ENCODE data around the gene FOSL2.

Gene FOSL2

DNA sequence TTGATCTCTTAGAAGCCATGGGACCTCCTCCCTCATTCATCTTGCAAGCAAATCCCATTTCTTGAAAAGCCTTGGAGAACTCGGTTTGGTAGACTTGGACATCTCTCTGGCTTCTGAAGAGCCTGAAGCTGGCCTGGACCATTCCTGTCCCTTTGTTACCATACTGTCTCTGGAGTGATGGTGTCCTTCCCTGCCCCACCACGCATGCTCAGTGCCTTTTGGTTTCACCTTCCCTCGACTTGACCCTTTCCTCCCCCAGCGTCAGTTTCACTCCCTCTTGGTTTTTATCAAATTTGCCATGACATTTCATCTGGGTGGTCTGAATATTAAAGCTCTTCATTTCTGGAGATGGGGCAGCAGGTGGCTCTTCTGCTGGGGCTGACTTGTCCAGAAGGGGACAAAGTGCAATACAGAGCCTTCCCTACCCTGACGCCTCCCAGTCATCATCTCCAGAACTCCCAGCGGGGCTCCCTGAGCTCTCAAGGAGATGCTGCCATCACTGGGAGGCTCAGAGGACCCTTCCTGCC, 20.0 kb downstream of the FOSL2 start:
- DNase-seq (ENCODE audit: low spot score), result no peak

DNA sequence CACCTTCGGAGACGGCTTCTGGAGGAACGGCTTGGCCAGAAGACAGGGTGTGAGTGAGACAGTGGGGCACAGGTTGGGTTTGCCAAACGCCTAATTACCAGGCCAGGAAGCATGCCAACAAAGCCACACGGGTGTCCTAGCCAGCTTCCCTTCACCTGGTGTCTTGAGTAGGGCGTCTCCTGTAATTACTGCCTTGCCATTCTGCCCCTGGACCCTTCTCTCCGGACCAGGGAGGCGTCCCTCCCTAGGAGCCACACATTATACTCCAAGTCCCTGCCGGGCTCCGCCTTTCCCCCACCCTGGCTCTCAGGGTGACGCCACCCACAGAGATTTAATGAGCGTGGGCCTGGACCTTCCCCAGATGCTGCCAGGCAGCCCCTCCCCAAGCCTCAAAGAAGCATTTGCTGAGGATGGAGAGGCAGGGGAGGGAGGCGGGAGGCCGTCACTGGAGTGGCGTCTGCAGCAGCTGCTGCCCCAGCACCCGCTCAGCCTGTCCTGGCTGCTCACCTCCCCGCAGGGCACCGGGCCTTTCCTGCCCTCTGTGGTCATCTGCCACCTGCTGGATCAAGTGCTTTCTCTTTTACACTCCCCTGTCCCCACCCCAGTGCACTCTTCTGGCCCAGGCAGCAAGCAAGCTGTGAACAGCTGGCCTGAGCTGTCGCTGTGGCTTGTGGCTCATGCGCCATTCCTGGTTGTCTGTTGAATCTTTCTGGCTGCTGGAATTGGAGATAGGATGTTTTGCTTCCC, 20.7 kb downstream of the FOSL2 start:
- no peak for DNase-seq (ENCODE audit: low spot score)

DNA sequence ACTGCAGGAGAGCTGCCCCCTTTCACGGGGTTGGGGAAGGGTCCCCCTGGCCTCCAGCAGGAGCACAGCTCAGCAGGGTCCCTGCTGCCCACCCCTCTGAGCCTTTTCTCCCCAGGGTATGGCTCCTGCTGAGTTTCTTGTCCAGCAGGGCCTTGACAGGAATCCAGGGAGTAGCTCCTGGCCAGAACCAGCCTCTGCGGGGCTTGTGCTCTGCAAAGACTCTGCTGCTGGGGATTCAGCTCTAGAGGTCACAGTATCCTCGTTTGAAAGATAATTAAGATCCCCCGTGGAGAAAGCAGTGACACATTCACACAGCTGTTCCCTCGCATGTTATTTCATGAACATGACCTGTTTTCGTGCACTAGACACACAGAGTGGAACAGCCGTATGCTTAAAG, 21.2 kb downstream of the FOSL2 start:
- DNase-seq (ENCODE audit: low spot score), result no peak

DNA sequence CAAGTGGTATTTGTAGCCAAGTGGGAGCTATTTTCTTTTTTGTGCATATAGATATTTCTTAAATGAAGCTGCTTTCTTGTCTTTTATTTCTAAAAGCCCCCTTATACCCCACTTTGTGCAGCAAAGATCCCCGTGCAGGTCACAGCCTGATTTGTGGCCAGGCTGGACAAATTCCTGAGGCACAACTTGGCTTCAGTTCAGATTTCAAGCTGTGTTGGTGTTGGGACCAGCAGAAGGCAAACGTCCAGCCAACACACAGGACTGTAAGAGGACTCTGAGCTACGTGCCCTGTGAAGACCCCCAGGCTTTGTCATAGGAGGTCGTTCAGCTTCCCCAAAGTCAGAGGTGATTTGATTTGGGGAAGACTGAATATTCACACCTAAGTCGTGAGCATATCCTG, 21.9 kb downstream of the FOSL2 start:
- DNase-seq (ENCODE audit: low spot score), result no peak

DNA sequence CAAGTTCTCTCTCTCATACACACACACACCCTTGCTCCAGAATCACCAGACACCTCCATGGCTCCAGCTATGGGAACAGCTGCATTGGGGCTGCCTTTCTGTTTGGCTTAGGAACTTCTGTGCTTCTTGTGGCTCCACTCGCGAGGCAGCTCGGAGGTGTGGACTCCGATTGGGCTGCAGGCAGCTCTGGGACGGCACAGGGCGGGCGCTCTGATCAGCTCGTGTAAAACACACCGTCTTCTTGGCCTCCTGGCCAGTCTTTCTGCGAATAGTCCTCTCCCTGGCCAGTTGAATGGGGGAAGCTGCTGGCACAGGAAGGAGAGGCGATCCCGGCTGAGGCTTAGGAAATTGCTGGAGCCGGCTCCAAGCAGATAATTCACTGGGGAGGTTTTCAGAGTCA, 22.4 kb downstream of the FOSL2 start:
- DNase-seq (ENCODE audit: low spot score), result no peak

DNA sequence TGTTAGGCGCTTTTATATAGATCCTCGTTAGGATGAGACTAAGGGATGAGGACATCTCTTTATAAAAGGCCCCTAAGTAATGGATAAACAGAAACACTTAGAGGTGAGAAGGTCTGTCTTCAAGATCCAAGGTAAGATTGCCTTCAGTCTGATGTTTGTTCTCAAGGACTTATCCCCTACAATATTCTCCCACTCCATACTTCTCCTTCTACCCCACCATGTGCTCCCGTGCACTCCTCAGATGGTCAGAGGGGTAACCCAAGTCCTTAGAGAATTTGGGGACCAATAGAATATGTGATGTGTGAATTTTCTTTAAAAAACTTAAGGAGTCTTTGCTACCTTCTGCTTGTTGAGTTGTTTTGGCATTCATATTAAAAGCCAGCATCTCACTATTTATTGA, 23.1 kb downstream of the FOSL2 start:
- DNase-seq (ENCODE audit: low spot score), result no peak

DNA sequence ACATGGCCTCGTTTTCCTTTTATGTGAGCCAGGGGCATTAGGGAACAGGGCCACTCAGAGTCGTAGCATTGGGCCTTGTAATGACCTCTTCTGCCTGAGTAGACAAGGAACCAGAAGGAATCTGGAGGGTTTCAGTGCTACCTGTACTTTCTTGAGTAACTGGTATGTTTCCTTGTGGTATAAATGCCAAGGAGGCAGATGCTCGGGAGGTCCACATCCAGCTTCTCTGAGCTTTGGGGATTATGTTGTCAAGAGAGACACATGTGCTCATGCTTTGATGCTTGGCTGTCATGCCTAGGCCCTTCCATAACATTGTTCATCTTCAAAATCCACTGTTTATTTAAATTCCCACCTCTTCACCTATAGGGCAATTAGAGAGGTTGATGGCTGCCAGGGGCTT, 26.3 kb downstream of the FOSL2 start:
- DNase-seq (ENCODE audit: low spot score), result no peak

DNA sequence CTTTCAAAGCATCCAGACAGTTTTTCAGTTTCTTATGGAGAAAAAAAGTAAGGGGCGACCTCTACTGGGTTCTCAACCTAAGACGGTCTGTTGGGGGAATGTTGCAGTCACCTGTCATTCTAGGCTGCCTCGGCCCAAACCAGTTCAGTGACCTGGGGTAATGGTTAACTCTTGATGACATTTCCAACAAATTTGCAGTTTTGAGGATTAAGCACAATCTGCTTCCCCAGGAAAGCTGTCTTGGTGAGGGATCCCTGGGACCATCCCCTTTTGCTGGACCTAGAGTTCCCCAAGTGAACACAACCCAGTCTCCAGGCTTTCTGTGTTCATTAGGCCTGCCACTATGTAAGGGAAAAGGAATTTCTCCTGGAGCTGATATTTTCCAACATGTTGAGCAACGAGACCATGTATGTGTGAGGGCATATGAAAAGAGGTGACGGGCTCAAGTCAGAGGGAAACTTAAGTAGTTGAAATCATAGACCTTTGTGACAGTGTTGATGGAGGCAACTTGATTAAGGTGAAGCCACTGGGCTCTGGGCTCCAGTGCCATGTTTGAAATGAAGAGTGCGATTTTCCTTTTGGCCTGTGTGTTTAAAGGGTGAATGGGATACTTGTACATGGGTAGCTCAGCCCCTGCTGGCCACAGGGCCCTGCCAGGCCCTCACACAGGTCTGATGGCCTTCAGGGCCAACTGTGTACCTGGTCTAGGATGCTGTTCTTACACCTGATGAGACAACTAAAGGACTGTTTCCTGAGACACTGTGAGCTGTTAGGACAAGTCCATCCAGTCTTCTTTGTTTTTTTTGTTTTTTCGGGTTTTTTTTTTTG, 27.0 kb downstream of the FOSL2 start:
- no peak for DNase-seq (ENCODE audit: low spot score)

DNA sequence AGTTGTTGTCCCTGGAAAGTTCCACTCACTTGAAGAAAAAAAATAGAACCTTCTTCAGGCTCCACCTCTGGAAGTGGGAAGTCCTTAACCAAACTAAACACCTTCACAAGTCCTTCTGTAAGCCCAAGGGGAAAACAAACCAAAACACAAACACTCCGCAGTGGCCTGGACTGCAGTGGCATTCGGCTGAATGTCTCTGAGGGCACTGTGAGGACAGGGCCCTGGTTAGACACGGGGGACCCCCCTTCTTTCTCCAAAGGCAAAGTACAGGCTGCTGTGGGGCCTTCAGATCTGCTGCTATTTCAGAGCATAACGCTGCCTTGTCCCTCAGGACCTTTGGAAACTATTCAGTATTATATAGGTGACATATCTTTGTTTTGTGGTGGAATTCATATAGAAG, 28.1 kb downstream of the FOSL2 start:
- no peak for DNase-seq (ENCODE audit: low spot score)

DNA sequence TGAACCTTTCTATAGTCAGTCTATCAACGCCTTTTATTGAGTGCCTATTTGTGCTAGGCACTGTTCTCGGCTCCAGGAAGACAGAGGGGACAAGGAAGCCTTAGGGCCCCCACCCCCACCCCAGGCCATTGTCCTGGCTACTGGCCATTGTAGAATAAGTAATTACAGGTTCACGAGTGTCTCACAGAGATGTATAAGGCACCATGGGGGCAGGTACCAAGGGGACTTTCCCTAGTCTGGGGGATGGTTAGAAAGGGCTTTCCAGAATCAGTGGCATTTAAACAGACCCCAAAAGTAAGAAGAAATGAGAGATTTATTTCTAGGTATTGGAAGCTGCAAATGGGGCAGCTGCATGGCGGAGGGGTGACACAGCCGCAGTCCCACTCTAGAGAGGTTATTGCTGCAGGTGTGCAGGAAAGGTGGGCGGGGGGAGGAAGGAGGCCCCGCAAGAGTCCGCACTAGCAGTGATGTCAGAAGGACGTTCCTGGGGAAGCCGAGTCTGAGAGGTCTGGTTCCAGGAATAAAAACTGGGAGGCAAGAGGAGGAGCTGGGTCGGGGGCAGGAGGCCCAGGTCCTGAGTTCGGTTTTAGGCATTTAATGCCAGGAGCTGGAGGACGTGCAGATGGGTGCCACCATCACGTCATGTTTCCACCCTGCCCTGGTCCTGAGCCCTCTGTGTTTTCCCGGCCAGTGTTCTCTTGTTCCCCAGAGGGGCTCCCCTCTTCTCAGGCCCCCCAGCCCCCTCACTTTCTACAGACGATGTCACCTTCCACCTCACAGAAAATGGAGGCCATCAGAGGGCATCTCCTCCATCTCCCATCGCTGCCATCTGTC, 30.5 kb downstream of the FOSL2 start:
- DNase-seq (ENCODE audit: low spot score), result no peak

DNA sequence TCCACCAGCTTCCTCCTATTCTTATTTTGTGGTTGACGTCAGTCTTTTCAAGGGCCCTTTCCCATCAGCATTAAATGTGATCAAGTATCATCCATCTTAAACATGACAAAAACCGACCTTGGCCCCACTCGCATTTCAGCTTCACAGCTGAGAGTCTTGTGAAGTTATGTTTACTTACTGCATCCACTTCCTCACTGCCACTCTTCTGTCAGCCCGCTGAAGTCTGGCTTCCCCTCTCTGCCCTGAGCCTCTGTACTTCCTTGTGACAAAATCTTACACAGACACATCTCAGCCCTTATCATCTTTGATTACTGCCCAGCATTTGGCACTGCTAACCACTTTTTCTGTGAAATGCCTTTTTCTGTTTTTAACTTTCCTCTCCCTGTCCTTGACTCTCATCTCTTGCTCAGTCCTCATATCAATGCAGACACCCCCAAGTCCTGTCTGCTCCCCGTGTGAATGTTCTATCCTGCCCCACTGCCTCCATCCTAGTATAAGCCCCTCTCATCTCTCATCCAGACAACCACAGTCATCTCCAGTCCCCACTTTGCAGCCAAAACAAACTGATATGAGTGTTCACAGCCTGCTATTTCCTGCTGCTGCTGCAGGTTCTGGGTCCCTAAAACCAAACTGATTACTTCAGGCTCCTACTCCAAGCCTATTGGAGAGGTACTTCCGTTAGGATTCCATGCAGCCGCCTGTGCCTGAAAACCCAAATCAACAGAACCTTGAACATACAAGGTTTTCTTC, 31.4 kb downstream of the FOSL2 start:
- no peak for DNase-seq (ENCODE audit: low spot score)

DNA sequence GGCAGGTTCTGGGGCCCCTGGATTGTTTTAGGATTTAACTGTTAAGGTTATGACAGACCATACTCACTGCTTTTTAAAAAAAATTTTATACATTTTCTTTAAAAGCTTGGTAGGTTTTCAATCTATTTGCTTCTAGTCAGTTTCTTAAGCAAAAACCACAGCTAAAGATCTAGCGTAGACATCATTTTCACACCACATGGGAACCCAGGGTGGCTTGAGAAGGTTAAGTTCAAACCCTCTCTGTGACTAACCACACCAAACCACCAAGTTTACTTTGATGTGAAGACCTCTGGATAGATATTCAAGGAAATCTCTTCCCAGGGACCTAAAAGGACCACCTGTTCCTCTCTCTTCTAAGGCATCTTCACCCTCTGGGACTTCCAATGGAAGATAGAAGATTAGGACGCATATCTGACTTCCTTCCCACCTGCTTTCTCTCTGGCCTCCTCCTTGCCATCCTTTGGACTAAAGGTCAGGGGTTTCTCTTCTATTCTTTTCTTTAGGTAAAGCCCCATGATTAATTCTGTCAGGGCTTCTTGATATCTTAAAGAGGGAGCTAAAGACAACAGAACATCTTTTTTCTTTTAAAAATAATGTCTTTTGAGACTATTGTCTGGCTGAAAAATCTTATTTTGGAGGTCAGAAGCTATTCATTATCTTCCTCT, 32.3 kb downstream of the FOSL2 start:
- DNase-seq (ENCODE audit: low spot score), result no peak

DNA sequence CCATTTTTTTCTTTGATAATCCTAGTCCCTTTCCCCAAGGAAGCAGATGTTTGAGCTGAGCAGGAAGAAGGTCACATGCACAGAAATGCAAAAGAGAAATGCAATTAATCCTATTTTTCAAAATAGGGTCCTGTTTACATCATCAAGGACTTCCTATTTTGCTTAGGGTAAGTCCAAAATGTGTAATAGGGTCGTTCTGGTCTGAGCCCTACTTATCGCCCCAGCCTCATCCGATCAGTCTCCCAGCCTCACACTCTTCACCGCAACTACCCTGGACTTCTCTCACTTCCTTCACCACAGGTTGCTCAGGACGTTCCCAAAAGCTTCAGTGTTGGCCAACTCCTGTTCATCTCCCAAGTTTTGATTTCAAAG, 32.8 kb downstream of the FOSL2 start:
- DNase-seq (ENCODE audit: low spot score), result no peak

DNA sequence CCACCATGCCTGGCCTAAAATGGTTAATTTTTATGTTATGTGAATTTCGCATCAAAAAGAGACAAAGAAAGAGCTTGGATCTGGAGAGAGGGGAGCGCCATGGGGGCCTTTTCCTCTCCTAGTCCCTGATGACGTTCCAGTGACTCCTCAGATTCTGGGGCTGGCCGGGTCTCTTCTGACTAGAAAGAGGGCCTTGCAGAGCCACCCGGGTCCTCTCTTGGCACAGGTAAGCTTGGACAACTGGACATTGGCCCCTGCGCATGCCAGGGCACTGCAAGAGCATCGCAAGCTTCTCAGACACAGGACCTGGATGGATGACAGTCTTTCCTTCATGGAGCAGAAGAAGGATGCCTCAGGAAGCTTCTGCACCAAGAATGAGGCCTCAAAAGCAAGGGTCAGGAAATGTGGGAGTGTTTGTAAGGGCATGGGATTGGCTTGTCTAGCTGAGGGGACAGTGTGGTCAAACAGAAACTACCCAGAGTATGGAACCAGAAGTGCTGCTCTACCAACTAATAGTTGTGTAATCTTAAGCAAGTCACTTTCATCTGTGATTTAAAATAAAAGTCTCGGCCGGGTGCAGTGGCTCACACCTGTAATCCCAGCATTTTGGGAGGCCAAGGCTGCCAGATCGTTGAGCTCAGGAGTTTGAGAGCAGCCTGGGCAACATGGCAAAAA, 35.2 kb downstream of the FOSL2 start:
- no peak for DNase-seq (ENCODE audit: low spot score)

DNA sequence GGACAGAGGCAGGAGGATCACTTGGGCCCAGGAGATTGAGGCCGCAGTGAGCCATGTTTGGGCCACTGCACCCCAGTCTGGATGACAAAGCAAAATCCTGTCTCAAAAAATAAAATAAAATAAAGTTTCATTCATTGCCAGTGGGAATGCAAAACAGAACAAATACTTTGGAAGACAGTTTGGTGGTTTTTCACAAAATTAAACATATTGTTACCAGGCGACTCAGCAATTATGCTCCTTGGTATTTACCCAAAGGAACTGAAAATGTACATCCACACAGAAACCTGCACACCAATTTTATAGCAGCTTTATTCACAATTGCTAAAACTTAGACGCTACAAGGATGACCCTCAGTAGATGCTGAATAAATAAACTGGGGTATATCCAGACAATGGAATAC, 35.8 kb downstream of the FOSL2 start:
- no peak for DNase-seq (ENCODE audit: low spot score)

DNA sequence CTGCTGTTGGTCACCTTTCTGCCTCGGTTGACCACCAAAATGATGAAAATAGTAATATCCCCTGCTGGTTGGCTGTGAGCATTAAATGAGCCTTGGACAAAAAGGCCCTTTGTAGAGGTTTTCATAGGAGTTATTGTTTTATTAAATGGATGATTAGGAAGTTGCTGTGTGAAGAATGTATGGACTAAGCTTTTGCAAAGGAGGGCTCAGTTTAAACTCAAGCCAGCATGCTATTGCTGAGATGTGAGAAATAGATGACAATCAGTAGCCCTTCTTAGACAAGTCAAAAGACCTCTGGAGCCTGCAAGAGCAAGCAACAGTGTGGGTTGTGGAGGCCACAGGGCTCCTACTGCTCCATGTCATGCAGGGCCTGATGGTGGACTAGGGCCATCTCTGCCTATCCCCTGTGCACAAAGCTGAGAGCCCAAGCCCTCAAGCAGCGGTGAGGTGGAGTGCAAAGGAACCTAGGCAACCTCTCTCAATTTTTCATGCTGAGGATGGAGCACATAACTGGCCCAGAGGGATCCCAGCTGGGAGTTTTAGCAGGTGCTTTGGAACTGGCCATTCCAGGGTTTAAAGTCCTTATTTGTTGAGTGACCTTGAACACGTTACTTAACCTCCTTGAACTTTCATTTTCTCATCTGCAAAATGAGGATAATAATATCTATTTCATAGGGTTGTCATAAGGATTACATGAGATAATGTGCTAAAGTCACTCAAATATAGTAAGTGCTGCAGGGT, 37.1 kb downstream of the FOSL2 start:
- DNase-seq (ENCODE audit: low spot score), result no peak

DNA sequence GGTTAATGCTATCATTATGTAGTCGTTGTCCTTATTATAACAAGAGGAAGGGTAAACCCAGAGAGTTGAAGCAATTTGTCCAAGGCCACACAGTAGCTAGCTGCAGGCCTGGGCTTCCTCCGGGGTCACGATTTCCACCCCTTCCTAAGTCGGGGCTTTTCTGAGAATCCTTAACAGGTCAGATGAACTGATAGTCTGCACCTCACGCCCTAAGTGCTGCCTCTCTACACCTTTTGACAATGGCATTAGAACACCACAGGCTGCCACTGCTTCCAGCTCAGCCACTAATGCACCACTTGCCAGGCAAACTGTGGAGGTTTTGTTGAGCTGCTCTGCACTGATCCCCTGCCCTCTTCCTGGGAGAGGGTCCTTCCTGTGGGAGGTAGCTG, 37.7 kb downstream of the FOSL2 start:
- no peak for DNase-seq (ENCODE audit: low spot score)

DNA sequence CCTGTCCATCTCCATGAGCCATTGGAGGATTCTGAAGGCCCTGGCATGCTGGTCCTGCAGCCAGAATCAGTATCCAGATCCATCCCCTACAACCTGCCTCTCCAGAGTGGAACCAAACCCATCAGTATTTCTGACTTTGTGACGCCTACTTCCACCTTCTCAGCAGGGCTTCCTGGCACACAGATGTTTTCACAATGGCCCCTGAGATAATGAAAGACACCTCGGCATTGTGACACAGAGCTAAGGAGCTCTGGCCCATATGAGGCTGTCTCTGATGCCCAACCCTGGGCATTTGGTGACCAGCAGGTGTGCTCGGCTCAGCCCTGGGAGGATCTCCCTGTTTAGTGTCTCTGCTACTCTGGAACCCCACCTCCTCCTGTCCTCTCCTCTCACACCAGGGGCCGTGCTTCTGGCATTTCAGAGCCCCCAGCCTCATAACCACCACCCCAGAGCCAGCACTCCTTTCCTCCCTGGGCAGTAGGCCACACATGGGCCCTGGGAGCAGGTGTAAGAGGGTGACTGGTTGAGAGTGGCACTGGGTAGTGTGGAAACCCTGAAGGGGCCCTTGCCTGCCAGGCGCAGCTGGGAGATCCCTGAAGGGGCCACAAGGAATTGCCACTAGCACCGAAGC, 38.2 kb downstream of the FOSL2 start:
- no peak for DNase-seq (ENCODE audit: low spot score)

DNA sequence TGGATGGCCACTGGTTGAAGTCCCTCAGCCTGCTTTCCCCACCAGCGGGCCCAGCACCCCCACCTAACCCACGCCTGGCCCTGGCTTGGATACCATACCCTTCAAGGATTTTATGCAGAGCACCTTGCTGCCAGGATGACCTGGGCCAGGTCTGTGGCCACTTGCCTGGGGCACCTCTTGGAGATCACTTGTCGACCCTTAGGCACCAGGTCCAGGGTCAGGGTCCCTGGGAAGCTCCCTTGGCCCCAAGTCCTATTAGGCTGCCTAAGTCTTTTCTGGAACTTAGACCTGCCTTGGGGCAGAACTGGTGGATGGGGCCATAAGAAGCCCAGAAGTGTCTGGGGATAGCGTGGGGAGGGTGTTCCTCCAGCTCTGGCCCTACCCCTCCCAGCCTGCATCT, 39.1 kb downstream of the FOSL2 start:
- DNase-seq (ENCODE audit: low spot score), result no peak

DNA sequence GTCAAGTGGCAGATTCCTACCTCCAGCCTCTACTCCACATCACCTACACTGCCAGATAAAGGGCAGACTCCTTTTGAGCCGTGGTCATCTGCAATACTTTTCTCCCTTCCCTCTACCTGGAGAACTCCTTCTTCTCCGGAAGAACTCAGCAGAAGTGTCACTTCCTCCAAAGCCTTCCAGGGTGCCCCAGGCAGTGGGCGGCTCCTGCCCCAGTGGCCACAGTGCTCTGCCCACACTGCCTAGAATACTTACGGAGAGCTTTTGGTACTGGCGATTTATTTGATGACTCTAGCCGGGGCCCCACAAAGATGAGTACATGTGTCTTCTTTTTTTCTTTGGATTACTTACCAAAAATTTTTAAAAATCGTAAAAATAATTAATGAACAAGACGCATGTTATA, 39.7 kb downstream of the FOSL2 start:
- DNase-seq (ENCODE audit: low spot score), result no peak
